ENCODE measurements around the gene LYVE1.

The LYVE1 gene

GRCh38 chr11:10519630-10520029 lies 48.8 kb downstream of the LYVE1 start:
- no peak for DNase-seq

- no peak for DNase-seq
These were observed 49.6 kb downstream of the LYVE1 start for GRCh38 chr11:10518891-10519290.

- no peak for DNase-seq
These were observed 50.3 kb downstream of the LYVE1 start for GRCh38 chr11:10518123-10518522.

GRCh38 chr11:10515418-10515817 lies 53.0 kb downstream of the LYVE1 start:
- DNase-seq = no peak

- no peak for DNase-seq
These were observed 53.8 kb downstream of the LYVE1 start for GRCh38 chr11:10514709-10515108.

GRCh38 chr11:10514202-10514601 lies 54.3 kb downstream of the LYVE1 start:
- DNase-seq = no peak

- DNase-seq = no peak
These were observed 57.3 kb downstream of the LYVE1 start for GRCh38 chr11:10511181-10511621.
